HCT116 (cell line): ENCODE results near the gene KIFC3. TPM values are rescaled to one million over a fixed set of nuclear protein-coding genes. Genes with fewer than 3 reads are reported as not detected.

Experiments used
- ATAC-seq: fragments of 200-7000 bp; cut with Tn5 transposase; 2 replicates; pipeline ENCODE4 v1.9.1; 2020; ENCODE audit warnings: mild to moderate bottlenecking, moderate library complexity
- BruUV-seq: library from RNA; stranded (reverse); fragments of 400-500 nt; replicated peaks from 2 replicates; lab custom pipeline; 2021; lab: Mats Ljungman, UMichigan
- CTCF ChIA-PET: fragments of 300-600 bp; sonication (Branson Sonifier 250); formaldehyde crosslinking; loops from one replicate; lab custom pipeline; 2021; ENCODE audit warnings: antibody characterized with exemption; lab: Charles Lee
- POLR2A ChIA-PET: fragments of 300-600, 350-600 bp; sonication (Branson Sonifier 250); formaldehyde crosslinking; loops from one replicate; lab custom pipeline; 2021; ENCODE audit warnings: antibody characterized with exemption; lab: Charles Lee
- RAD21 ChIA-PET, 2 experiments: fragments of 300-600 bp; sonication (Branson Sonifier 250); formaldehyde crosslinking; loops; one replicate each; lab custom pipeline; 2023; ENCODE audit warnings: low total read pairs in 2 of 2; ENCODE audit not compliant: uncharacterized antibody in 2 of 2, unreplicated experiment in 2 of 2, low non-redundant PET in 1 of 2; lab: Charles Lee
- DNase-seq: peaks from one replicate; pipeline ENCODE4 v3.0.0-alpha.2; 2010; ENCODE audit warnings: low read depth, low spot score
- H2AFZ ChIP-seq: fragments of 200-600 bp; shearing (Covaris generic), sonication (generic); 2 replicates; pipeline ENCODE4 v1.6.1; 2017; ENCODE audit warnings: low read depth, mixed run types, mixed read lengths, antibody characterized with exemption, low read length; ENCODE audit not compliant: poor library complexity, severe bottlenecking
- H3K27ac ChIP-seq: 2 replicates; pipeline ENCODE4 v1.5.1; 2012; ENCODE audit warnings: low read depth, low read length
- H3K27me3 ChIP-seq: fragments of 200-600 bp; sonication (generic); 2 replicates; pipeline ENCODE4 v1.6.1; 2016; ENCODE audit warnings: mixed run types, low read length, mixed read lengths; ENCODE audit not compliant: insufficient read depth
- H3K36me3 ChIP-seq, 2 experiments: fragments of 200-500 bp in 1 of 2; fragments of 200-600 bp in 1 of 2; sonication (Bioruptor generic) in 1 of 2; sonication (generic) in 1 of 2; 2 replicates each; pipeline versions ENCODE4 v1.5.1 to v1.6.1; 2014 to 2016; ENCODE audit warnings: low read length in 2 of 2, inconsistent platforms in 1 of 2, mixed read lengths in 1 of 2, mixed run types in 1 of 2; ENCODE audit not compliant: insufficient read depth in 2 of 2, control insufficient read depth in 1 of 2
- H3K4me1 ChIP-seq, 2 experiments: fragments of 200-600 bp in 1 of 2; sonication (generic) in 1 of 2; 2 replicates each; pipeline versions ENCODE4 v1.5.1 to v1.6.1; 2012 to 2017; ENCODE audit warnings: low read length in 2 of 2, inconsistent platforms in 1 of 2, mild to moderate bottlenecking in 1 of 2, mixed read lengths in 1 of 2, mixed run types in 1 of 2, moderate library complexity in 1 of 2; ENCODE audit not compliant: insufficient read depth in 2 of 2, control insufficient read depth in 1 of 2
- H3K4me2 ChIP-seq: fragments of 200-600 bp; sonication (generic); 2 replicates; pipeline ENCODE4 v1.6.1; 2017; ENCODE audit warnings: mixed run types, low read length, mixed read lengths
- H3K4me3 ChIP-seq, 2 experiments: fragments of 200-600 bp in 1 of 2; sonication (generic) in 1 of 2; replicated peaks in 1 of 2; 2 replicates each; pipeline ENCODE4 v1.5.1; 2011 to 2016; ENCODE audit warnings: low read length in 2 of 2, control low read depth in 1 of 2, low read depth in 1 of 2, mild to moderate bottlenecking in 1 of 2, mixed read lengths in 1 of 2, mixed run types in 1 of 2
- H3K79me2 ChIP-seq: fragments of 200-600 bp; sonication (generic); 2 replicates; pipeline ENCODE4 v1.6.1; 2017; ENCODE audit warnings: mild to moderate bottlenecking, mixed run types, low read length, moderate library complexity, mixed read lengths; ENCODE audit not compliant: insufficient read depth
- H3K9ac ChIP-seq: fragments of 200-600 bp; sonication (generic); 2 replicates; pipeline ENCODE4 v1.6.1; 2016; ENCODE audit warnings: low read length, mixed read lengths
- H3K9me2 ChIP-seq: fragments of 200-600 bp; sonication (generic), shearing (Covaris generic); 2 replicates; pipeline ENCODE4 v1.6.1; 2017; ENCODE audit warnings: mixed run types, mild to moderate bottlenecking, moderate library complexity; ENCODE audit not compliant: insufficient read depth
- H3K9me3 ChIP-seq, 2 experiments: fragments of 200-500 bp in 1 of 2; fragments of 200-600 bp in 1 of 2; sonication (Bioruptor generic) in 1 of 2; sonication (generic) in 1 of 2; 2 replicates each; pipeline ENCODE4 v1.6.1; 2014 to 2017; ENCODE audit warnings: low read length in 2 of 2, mixed read lengths in 2 of 2, inconsistent platforms in 1 of 2, low read depth in 1 of 2, mild to moderate bottlenecking in 1 of 2, mixed run types in 1 of 2, moderate library complexity in 1 of 2; ENCODE audit not compliant: control insufficient read depth in 1 of 2, insufficient read depth in 1 of 2
- H4K20me1 ChIP-seq: fragments of 200-600 bp; sonication (generic), shearing (Covaris generic); 2 replicates; pipeline ENCODE4 v1.6.1; 2017; ENCODE audit warnings: mixed run types, mild to moderate bottlenecking, moderate library complexity; ENCODE audit not compliant: insufficient read depth
- MAX ChIP-seq: IDR thresholded peaks from 2 replicates; pipeline ENCODE4 v1.6.1; 2012
- intact Hi-C: fragments of 100-400 bp; cut with micrococcal nuclease; formaldehyde crosslinking; loops from 2 replicates; pipeline ENCODE4 v1.10.0; 2022
- total RNA-seq: library from RNA; stranded (reverse); gene quantifications from one replicate; pipeline ENCODE4 v1.2.1, GENCODE V29; 2021; ENCODE audit not compliant: unreplicated experiment
- TF ChIP-seq, protein P1 (sequence below): IDR thresholded peaks from 2 replicates; pipeline ENCODE4 v1.6.1; 2012; ENCODE audit warnings: low read depth
- TF ChIP-seq, protein P2 (sequence below), 3 experiments: fragments of 200-600 bp in 1 of 3; sonication (generic) in 1 of 3; IDR thresholded peaks in 2 of 3; conservative IDR thresholded peaks in 1 of 3; 2 replicates each; pipeline ENCODE4 v1.5.1; 2012 to 2017; ENCODE audit warnings: low read depth in 2 of 3, low read length in 2 of 3, antibody characterized with exemption in 1 of 3, borderline replicate concordance in 1 of 3, control low read depth in 1 of 3, mild to moderate bottlenecking in 1 of 3, mixed read lengths in 1 of 3, mixed run types in 1 of 3, moderate library complexity in 1 of 3; ENCODE audit not compliant: insufficient read depth in 1 of 3

KIFC3 gene
- total RNA-seq, 1 experiment from 2014 or later = 31.9 TPM

GRCh38 chr16:57795431-57795878 lies 6.8 kb downstream of the KIFC3 start (continued):
- TF ChIP-seq, protein P1, sequence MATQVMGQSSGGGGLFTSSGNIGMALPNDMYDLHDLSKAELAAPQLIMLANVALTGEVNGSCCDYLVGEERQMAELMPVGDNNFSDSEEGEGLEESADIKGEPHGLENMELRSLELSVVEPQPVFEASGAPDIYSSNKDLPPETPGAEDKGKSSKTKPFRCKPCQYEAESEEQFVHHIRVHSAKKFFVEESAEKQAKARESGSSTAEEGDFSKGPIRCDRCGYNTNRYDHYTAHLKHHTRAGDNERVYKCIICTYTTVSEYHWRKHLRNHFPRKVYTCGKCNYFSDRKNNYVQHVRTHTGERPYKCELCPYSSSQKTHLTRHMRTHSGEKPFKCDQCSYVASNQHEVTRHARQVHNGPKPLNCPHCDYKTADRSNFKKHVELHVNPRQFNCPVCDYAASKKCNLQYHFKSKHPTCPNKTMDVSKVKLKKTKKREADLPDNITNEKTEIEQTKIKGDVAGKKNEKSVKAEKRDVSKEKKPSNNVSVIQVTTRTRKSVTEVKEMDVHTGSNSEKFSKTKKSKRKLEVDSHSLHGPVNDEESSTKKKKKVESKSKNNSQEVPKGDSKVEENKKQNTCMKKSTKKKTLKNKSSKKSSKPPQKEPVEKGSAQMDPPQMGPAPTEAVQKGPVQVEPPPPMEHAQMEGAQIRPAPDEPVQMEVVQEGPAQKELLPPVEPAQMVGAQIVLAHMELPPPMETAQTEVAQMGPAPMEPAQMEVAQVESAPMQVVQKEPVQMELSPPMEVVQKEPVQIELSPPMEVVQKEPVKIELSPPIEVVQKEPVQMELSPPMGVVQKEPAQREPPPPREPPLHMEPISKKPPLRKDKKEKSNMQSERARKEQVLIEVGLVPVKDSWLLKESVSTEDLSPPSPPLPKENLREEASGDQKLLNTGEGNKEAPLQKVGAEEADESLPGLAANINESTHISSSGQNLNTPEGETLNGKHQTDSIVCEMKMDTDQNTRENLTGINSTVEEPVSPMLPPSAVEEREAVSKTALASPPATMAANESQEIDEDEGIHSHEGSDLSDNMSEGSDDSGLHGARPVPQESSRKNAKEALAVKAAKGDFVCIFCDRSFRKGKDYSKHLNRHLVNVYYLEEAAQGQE = no peak
- TF ChIP-seq, all 23 proteins: peak for 2

DNA sequence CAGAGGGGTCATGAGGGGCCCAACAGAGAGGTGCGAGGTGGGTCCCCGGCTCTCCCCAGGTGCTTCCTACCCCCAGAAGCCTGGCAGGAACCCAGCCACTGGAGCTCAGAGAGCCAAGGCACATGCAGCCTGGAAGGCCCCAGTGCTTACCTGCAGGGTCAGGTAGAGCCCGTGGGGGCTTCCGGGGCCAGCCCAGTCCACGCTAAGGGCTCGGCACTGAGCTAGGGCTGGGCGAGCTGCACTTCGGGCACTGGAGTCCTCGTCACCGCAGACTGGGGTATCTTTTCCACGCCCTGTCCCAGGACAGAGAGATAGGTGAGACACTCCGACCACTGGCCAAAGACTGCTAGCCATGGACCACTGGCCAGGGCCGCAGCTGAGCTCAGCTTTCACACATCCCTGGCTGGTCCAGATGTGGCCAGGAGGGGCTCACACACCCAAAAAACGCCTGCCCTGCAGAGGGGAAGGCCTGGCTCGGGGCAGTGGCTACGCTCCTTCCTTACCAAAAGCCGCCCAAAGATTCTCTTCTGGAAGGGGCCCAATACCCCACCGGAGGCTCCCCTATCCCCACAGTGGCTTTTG lies 7.4 kb downstream of the KIFC3 start:
- intact Hi-C loops = no loop called here

More for the DNA sequence above, 7.4 kb downstream of the KIFC3 start:
- ATAC-seq (peak; percentile 27), DNase-seq (no peak)
- Histone ChIP-seq H4K20me1 (no peaks in the 10 kb centered on the region), H3K27me3 (no peaks in the 10 kb centered on the region), H3K4me3 (no peak overlapping the region), H3K27ac (peak overlapping the region; percentile 27; the same call in 1 of the 2 replicates), H2AFZ (no peak overlapping the region), H3K36me3 (peaks cover 4 to 5% of the 10 kb centered on the region in 2 experiments; a peak in 3 of 4 replicates), H3K4me2 (no peak overlapping the region), H3K9me3 (no peaks in the 10 kb centered on the region), H3K9me2 (no peaks in the 10 kb centered on the region), H3K79me2 (peaks cover 8% of the 10 kb centered on the region; the same call in 1 of the 2 replicates), H3K9ac (no peak overlapping the region), H3K4me1 (peaks cover 41 to 45% of the 10 kb centered on the region in 2 experiments)
- ChIA-PET CTCF (interaction anchor here (1.1 to 2.9 kb wide), 4 partner anchors 15 to 100 kb away, joined by 3 to 15 read pairs (median 6); no protein-coding TSS in a partner anchor), POLR2A (interaction anchor here (0.8 kb wide), 1 partner anchor 27 kb away, joined by 4 read pairs; no protein-coding TSS in a partner anchor), RAD21 (interaction anchor here (1.1 to 1.5 kb wide), 2 partner anchors 68 kb away, joined by 7 read pairs; no protein-coding TSS in a partner anchor)
- no TSS peak for BruUV-seq
- TF ChIP-seq, protein P2, sequence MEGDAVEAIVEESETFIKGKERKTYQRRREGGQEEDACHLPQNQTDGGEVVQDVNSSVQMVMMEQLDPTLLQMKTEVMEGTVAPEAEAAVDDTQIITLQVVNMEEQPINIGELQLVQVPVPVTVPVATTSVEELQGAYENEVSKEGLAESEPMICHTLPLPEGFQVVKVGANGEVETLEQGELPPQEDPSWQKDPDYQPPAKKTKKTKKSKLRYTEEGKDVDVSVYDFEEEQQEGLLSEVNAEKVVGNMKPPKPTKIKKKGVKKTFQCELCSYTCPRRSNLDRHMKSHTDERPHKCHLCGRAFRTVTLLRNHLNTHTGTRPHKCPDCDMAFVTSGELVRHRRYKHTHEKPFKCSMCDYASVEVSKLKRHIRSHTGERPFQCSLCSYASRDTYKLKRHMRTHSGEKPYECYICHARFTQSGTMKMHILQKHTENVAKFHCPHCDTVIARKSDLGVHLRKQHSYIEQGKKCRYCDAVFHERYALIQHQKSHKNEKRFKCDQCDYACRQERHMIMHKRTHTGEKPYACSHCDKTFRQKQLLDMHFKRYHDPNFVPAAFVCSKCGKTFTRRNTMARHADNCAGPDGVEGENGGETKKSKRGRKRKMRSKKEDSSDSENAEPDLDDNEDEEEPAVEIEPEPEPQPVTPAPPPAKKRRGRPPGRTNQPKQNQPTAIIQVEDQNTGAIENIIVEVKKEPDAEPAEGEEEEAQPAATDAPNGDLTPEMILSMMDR (IDR thresholded peaks at IDR 0.05 in 2 of 3, conservative IDR thresholded peaks at IDR 0.05 in 1 of 3; ENCODE audit: borderline replicate concordance in 1 of 3, insufficient read depth in 1 of 3, low read depth in 2 of 3, low read length in 2 of 3) = no peak
- no peak for TF ChIP-seq MAX
